Neural progenitor cell (in vitro differentiated cells): ENCODE measurements around the gene CASP12. TPM values are rescaled to one million over a fixed set of nuclear protein-coding genes. Genes with fewer than 3 reads are reported as not detected.
A peak's percentile ranks its signal among the peaks of the same experiment; 100 is the strongest.

ENCODE experiments used
- DNase-seq: peaks from one replicate; pipeline ENCODE4 v3.0.0-alpha.2; 2016; ENCODE audit warnings: low spot score
- H2AFZ ChIP-seq: fragments of 200-600 bp; sonication (generic); replicated peaks from 2 replicates; pipeline ENCODE4 v1.6.1; 2016; ENCODE audit warnings: antibody characterized with exemption
- H3F3A ChIP-seq: fragments of 200-600 bp; sonication (generic); 2 replicates; pipeline ENCODE4 v1.6.1; 2016; ENCODE audit warnings: antibody characterized with exemption, low read depth
- H3K27ac ChIP-seq: fragments of 200-600 bp; sonication (generic); 2 replicates; pipeline ENCODE4 v1.5.1; 2016; ENCODE audit warnings: mild to moderate bottlenecking
- H3K27me3 ChIP-seq: fragments of 200-600 bp; sonication (generic); 2 replicates; pipeline ENCODE4 v1.6.1; 2016; ENCODE audit warnings: mild to moderate bottlenecking, moderate library complexity
- H3K36me3 ChIP-seq: fragments of 200-600 bp; sonication (generic); 2 replicates; pipeline ENCODE4 v1.5.1; 2016
- H3K4me1 ChIP-seq: fragments of 200-600 bp; sonication (generic); 2 replicates; pipeline ENCODE4 v1.6.1; 2016; ENCODE audit warnings: mixed run types
- H3K4me2 ChIP-seq: fragments of 200-600 bp; sonication (generic); 2 replicates; pipeline ENCODE4 v1.6.1; 2016
- H3K4me3 ChIP-seq: fragments of 200-600 bp; sonication (generic); 2 replicates; pipeline ENCODE4 v1.5.1; 2016
- H3K79me2 ChIP-seq: fragments of 200-600 bp; sonication (generic); 2 replicates; pipeline ENCODE4 v1.6.1; 2016; ENCODE audit warnings: low read depth
- H3K9ac ChIP-seq: fragments of 200-600 bp; sonication (generic); 2 replicates; pipeline ENCODE4 v1.6.1; 2016
- H3K9me3 ChIP-seq: fragments of 200-600 bp; sonication (generic); 2 replicates; pipeline ENCODE4 v1.5.1; 2016; ENCODE audit warnings: low read depth
- H4K20me1 ChIP-seq: fragments of 200-600 bp; sonication (generic); 2 replicates; pipeline ENCODE4 v1.6.1; 2016; ENCODE audit warnings: low read depth
- H3K27ac Mint-ChIP-seq: 3 replicates; pipeline ENCODE4 v1.8.0; 2021; ENCODE audit warnings: mixed read lengths
- H3K27me3 Mint-ChIP-seq: 2 replicates; pipeline ENCODE4 v1.8.0; 2022; ENCODE audit warnings: low read depth, mild to moderate bottlenecking, inconsistent platforms, moderate library complexity, mixed read lengths; ENCODE audit not compliant: insufficient read depth
- H3K36me3 Mint-ChIP-seq: 3 replicates; pipeline ENCODE4 v1.8.0; 2021; ENCODE audit warnings: mixed read lengths
- H3K4me1 Mint-ChIP-seq: 3 replicates; pipeline ENCODE4 v1.8.0; 2021; ENCODE audit warnings: mixed read lengths
- H3K4me3 Mint-ChIP-seq: 3 replicates; pipeline ENCODE4 v1.8.0; 2021; ENCODE audit warnings: mild to moderate bottlenecking, moderate library complexity, mixed read lengths
- H3K9me3 Mint-ChIP-seq: 3 replicates; pipeline ENCODE4 v1.8.0; 2020; ENCODE audit warnings: mixed read lengths
- CTCF ChIP-seq: fragments of 200-600 bp; sonication (generic); IDR thresholded peaks from 2 replicates; pipeline ENCODE4 v1.5.1; 2017; ENCODE audit warnings: antibody characterized with exemption, mild to moderate bottlenecking
- EZH2 ChIP-seq: fragments of 200-600 bp; sonication (generic); IDR thresholded peaks from 2 replicates; pipeline ENCODE4 v1.6.1; 2017; ENCODE audit warnings: antibody characterized with exemption, mild to moderate bottlenecking, moderate library complexity
- EZH2phosphoT487 ChIP-seq: fragments of 200-600 bp; sonication (generic); IDR thresholded peaks from 2 replicates; pipeline ENCODE4 v1.6.1; 2017; ENCODE audit warnings: antibody characterized with exemption
- total RNA-seq: library from RNA; depleted of rRNA; stranded (reverse); fragments of >200 nt; gene quantifications from 2 replicates; pipeline ENCODE4 v1.2.3, GENCODE V29; 2015; ENCODE audit warnings: low replicate concordance

CASP12 gene
- total RNA-seq: not detected in 2 replicates

- TF ChIP-seq EZH2 (no peak), EZH2phosphoT487 (no peak), CTCF (no peak)
- Histone ChIP-seq H3K27ac (no peak within 1 kb of the TSS), H3K27me3 (no peaks in the 10 kb centered on the region), H3K4me1 (no peaks in the 10 kb centered on the region), H2AFZ (no peak within 1 kb of the TSS), H3K4me2 (no peak within 1 kb of the TSS), H3K79me2 (no peaks in the 10 kb centered on the region), H3K9me3 (no peaks in the 10 kb centered on the region), H3K36me3 (no peaks in the 10 kb centered on the region), H3F3A (no peaks in the 10 kb centered on the region), H4K20me1 (no peaks in the 10 kb centered on the region), H3K4me3 (no peak within 1 kb of the TSS), H3K9ac (no peak within 1 kb of the TSS)
- Mint-ChIP-seq H3K4me1 (no peaks in the 10 kb centered on the region), H3K27ac (no peak within 1 kb of the TSS), H3K36me3 (no peaks in the 10 kb centered on the region), H3K4me3 (no peak within 1 kb of the TSS), H3K9me3 (no peaks in the 10 kb centered on the region), H3K27me3 (no peaks in the 10 kb centered on the region)
- DNase-seq: no peak
Measured at GRCh38 chr11:104897891-104898684, at the start of gene CASP12. TSS of gene CASP12 (minus strand) at chr11:104898460.

GRCh38 chr11:104946907-104947306 is 48.6 kb upstream of the CASP12 start:
- no peaks in the 10 kb centered on the region for H3K9me3 Mint-ChIP-seq
- Histone ChIP-seq H3K27ac (no peak overlapping the region), H2AFZ (no peak overlapping the region), H3K4me3 (no peak overlapping the region), H3K9ac (no peak overlapping the region), H3K36me3 (no peaks in the 10 kb centered on the region), H3K4me1 (no peaks in the 10 kb centered on the region), H3K27me3 (no peaks in the 10 kb centered on the region), H3K9me3 (no peaks in the 10 kb centered on the region), H3K4me2 (no peak overlapping the region), H3F3A (no peaks in the 10 kb centered on the region), H4K20me1 (no peaks in the 10 kb centered on the region), H3K79me2 (no peaks in the 10 kb centered on the region)
- peak; percentile 4 for DNase-seq
- H3K4me1 Mint-ChIP-seq: no peaks in the 10 kb centered on the region
- H3K4me3 Mint-ChIP-seq: no peak overlapping the region
- no peaks in the 10 kb centered on the region for H3K36me3 Mint-ChIP-seq
- no peaks in the 10 kb centered on the region for H3K27me3 Mint-ChIP-seq
- TF ChIP-seq CTCF (peak; percentile 58), EZH2 (no peak)
- H3K27ac Mint-ChIP-seq: no peak overlapping the region

- Histone ChIP-seq H3K27me3 (no peaks in the 10 kb centered on the region), H3K4me2 (no peak overlapping the region), H3K9me3 (no peaks in the 10 kb centered on the region), H3K79me2 (no peaks in the 10 kb centered on the region), H4K20me1 (no peaks in the 10 kb centered on the region), H3K36me3 (no peaks in the 10 kb centered on the region), H3K9ac (no peak overlapping the region), H3K27ac (no peak overlapping the region), H3K4me1 (no peaks in the 10 kb centered on the region), H2AFZ (no peak overlapping the region), H3F3A (no peaks in the 10 kb centered on the region), H3K4me3 (no peak overlapping the region)
- Mint-ChIP-seq H3K27me3 (no peaks in the 10 kb centered on the region), H3K36me3 (no peaks in the 10 kb centered on the region), H3K4me3 (no peak overlapping the region), H3K4me1 (no peaks in the 10 kb centered on the region), H3K9me3 (no peaks in the 10 kb centered on the region), H3K27ac (no peak overlapping the region)
- no peak for DNase-seq
- TF ChIP-seq EZH2 (no peak), EZH2phosphoT487 (no peak), CTCF (no peak)
Measured at GRCh38 chr11:104944076-104944475, 45.8 kb upstream of the CASP12 start.
